ENCODE results near the gene LEFTY1. TPM values are rescaled to one million over a fixed set of nuclear protein-coding genes. Genes with fewer than 3 reads are reported as not detected.

LEFTY1 gene
- total and polyA plus RNA-seq, 2 of the 13 experiments (the other 11 are each of a cell fraction or from before 2014, with no cell fraction given) = 0.29 to 0.79 TPM

GRCh38 chr1:225878282-225878681, 10.7 kb downstream of the LEFTY1 start (continued):
- TF ChIP-seq DMTF1 (CRISPR knock-in tag; IDR thresholded peaks at IDR 0.05) = no peak
- TF ChIP-seq STAG1 (CRISPR knock-in tag; IDR thresholded peaks at IDR 0.05) = peak; percentile 23; the same call in 1 of the 2 replicates
- no peak for TF ChIP-seq PTBP1 (IDR thresholded peaks at IDR 0.05; ENCODE audit: low read depth, low read length, poor library complexity, severe bottlenecking)
- TF ChIP-seq FOXC1 (CRISPR knock-in tag; IDR thresholded peaks at IDR 0.05; ENCODE audit: borderline replicate concordance) = no peak
- TF ChIP-seq PATZ1 (CRISPR knock-in tag; IDR thresholded peaks at IDR 0.05) = peak; percentile 15; the same call in 1 of the 2 replicates
- no peak for TF ChIP-seq KLF9 (CRISPR knock-in tag; IDR thresholded peaks at IDR 0.05; ENCODE audit: low read depth)
- no peak for TF ChIP-seq ZNF75D (CRISPR knock-in tag; IDR thresholded peaks at IDR 0.05; ENCODE audit: borderline replicate concordance)
- no peak for TF ChIP-seq BRD4 (CRISPR knock-in tag; IDR thresholded peaks at IDR 0.05)
- TF ChIP-seq ZNF660 (CRISPR knock-in tag; IDR thresholded peaks at IDR 0.05; ENCODE audit: borderline replicate concordance, low read depth) = no peak
- TF ChIP-seq RBAK (CRISPR knock-in tag; IDR thresholded peaks at IDR 0.05) = no peak
- no peak for TF ChIP-seq ZBTB39 (CRISPR knock-in tag; IDR thresholded peaks at IDR 0.05)
- no peak for TF ChIP-seq ZNF512 (CRISPR knock-in tag; IDR thresholded peaks at IDR 0.05)
- TF ChIP-seq SAP130 (CRISPR knock-in tag; IDR thresholded peaks at IDR 0.05; ENCODE audit: low read depth) = 0 out of 2 replicates have a peak, but pooled peaks have one; percentile 33
- no peak for TF ChIP-seq ZBTB3 (CRISPR knock-in tag; IDR thresholded peaks at IDR 0.05; ENCODE audit: borderline replicate concordance, low read depth)
- TF ChIP-seq BCL6 (CRISPR knock-in tag; IDR thresholded peaks at IDR 0.05) = no peak
- no peak for TF ChIP-seq ZNF589 (CRISPR knock-in tag; conservative IDR thresholded peaks at IDR 0.05)
- no peak for TF ChIP-seq ZNF546 (CRISPR knock-in tag; conservative IDR thresholded peaks at IDR 0.05)
- TF ChIP-seq HDAC2 (CRISPR knock-in tag; IDR thresholded peaks at IDR 0.05) = peak; percentile 41; the same call in 1 of the 2 replicates
- TF ChIP-seq AFF4 (CRISPR knock-in tag; IDR thresholded peaks at IDR 0.05) = no peak
